Measurements from ENCODE around the gene CSTB.

Gene CSTB

GRCh38 chr21:43789276-43790009, 13.3 kb upstream of the CSTB start, which contains the start of gene RRP1:
TSS of gene RRP1 (plus strand) at chr21:43789577. CDS start at chr21:43789630, 53 bp downstream.
- Histone ChIP-seq H3K27me3 (ENCODE audit: control insufficient read depth in 2 of 2, insufficient read depth in 2 of 2, low read length in 2 of 2) (no peaks in the 10 kb centered on the region), H3K4me1 (ENCODE audit: control insufficient read depth in 2 of 2, insufficient read depth in 2 of 2, low read length in 2 of 2) (peaks cover 14 to 15% of the 10 kb centered on the region in 2 donors), H3K36me3 (ENCODE audit: control insufficient read depth in 2 of 2, insufficient read depth in 2 of 2, low read length in 2 of 2) (peaks cover 16 to 20% of the 10 kb centered on the region in 2 donors), H3K27ac (ENCODE audit: low read depth in 2 of 2, low read length in 2 of 2) (peak within 1 kb of the TSS; percentile 87 to 90), H3K9me3 (ENCODE audit: control insufficient read depth in 2 of 2, low read length in 2 of 2) (no peaks in the 10 kb centered on the region), H3K9ac (ENCODE audit: low read depth in 1 of 2, low read length in 2 of 2) (peak within 1 kb of the TSS; percentile 79 to 84), H3K4me3 (ENCODE audit: low read length in 2 of 2) (peak within 1 kb of the TSS; percentile 89)

GRCh38 chr21:43786807-43787440, 10.8 kb upstream of the CSTB start:
- peaks cover 14 to 15% of the 10 kb centered on the region in 2 donors for H3K4me1 ChIP-seq (ENCODE audit: control insufficient read depth in 2 of 2, insufficient read depth in 2 of 2, low read length in 2 of 2)
- no peak overlapping the region for H3K4me3 ChIP-seq (ENCODE audit: low read length in 2 of 2)
- no peak overlapping the region for H3K27ac ChIP-seq (ENCODE audit: low read depth in 2 of 2, low read length in 2 of 2)
- no peaks in the 10 kb centered on the region for H3K36me3 ChIP-seq (ENCODE audit: control insufficient read depth in 2 of 2, insufficient read depth in 2 of 2, low read length in 2 of 2)
- H3K9me3 ChIP-seq (ENCODE audit: control insufficient read depth in 2 of 2, low read length in 2 of 2), result no peaks in the 10 kb centered on the region
- H3K27me3 ChIP-seq (ENCODE audit: control insufficient read depth in 2 of 2, insufficient read depth in 2 of 2, low read length in 2 of 2), result no peaks in the 10 kb centered on the region
- no peak overlapping the region for H3K9ac ChIP-seq (ENCODE audit: low read depth in 1 of 2, low read length in 2 of 2)

- no peaks in the 10 kb centered on the region for H3K27me3 ChIP-seq (ENCODE audit: control insufficient read depth in 2 of 2, insufficient read depth in 2 of 2, low read length in 2 of 2)
- no peak overlapping the region for H3K9ac ChIP-seq (ENCODE audit: low read depth in 1 of 2, low read length in 2 of 2)
- H3K36me3 ChIP-seq (ENCODE audit: control insufficient read depth in 2 of 2, insufficient read depth in 2 of 2, low read length in 2 of 2), result no peaks in the 10 kb centered on the region
- no peaks in the 10 kb centered on the region for H3K9me3 ChIP-seq (ENCODE audit: control insufficient read depth in 2 of 2, low read length in 2 of 2)
- peaks cover 14 to 15% of the 10 kb centered on the region in 2 donors for H3K4me1 ChIP-seq (ENCODE audit: control insufficient read depth in 2 of 2, insufficient read depth in 2 of 2, low read length in 2 of 2)
- H3K27ac ChIP-seq (ENCODE audit: low read depth in 2 of 2, low read length in 2 of 2), result no peak overlapping the region
- H3K4me3 ChIP-seq (ENCODE audit: low read length in 2 of 2), result no peak overlapping the region
Observed at GRCh38 chr21:43786300-43786806, 10.2 kb upstream of the CSTB start.

- Histone ChIP-seq H3K4me3 (ENCODE audit: low read length in 2 of 2) (no peak overlapping the region), H3K27ac (ENCODE audit: low read depth in 2 of 2, low read length in 2 of 2) (no peak overlapping the region), H3K4me1 (ENCODE audit: control insufficient read depth in 2 of 2, insufficient read depth in 2 of 2, low read length in 2 of 2) (peaks cover 4 to 8% of the 10 kb centered on the region in 2 donors), H3K9me3 (ENCODE audit: control insufficient read depth in 2 of 2, low read length in 2 of 2) (no peaks in the 10 kb centered on the region), H3K9ac (ENCODE audit: low read depth in 1 of 2, low read length in 2 of 2) (no peak overlapping the region), H3K27me3 (ENCODE audit: control insufficient read depth in 2 of 2, insufficient read depth in 2 of 2, low read length in 2 of 2) (no peaks in the 10 kb centered on the region), H3K36me3 (ENCODE audit: control insufficient read depth in 2 of 2, insufficient read depth in 2 of 2, low read length in 2 of 2) (no peaks in the 10 kb centered on the region)
Observed at GRCh38 chr21:43785134-43785533, 9.0 kb upstream of the CSTB start.

- H3K36me3 ChIP-seq (ENCODE audit: control insufficient read depth in 2 of 2, insufficient read depth in 2 of 2, low read length in 2 of 2), result no peaks in the 10 kb centered on the region
- no peak overlapping the region for H3K4me3 ChIP-seq (ENCODE audit: low read length in 2 of 2)
- no peaks in the 10 kb centered on the region for H3K9me3 ChIP-seq (ENCODE audit: control insufficient read depth in 2 of 2, low read length in 2 of 2)
- H3K27me3 ChIP-seq (ENCODE audit: control insufficient read depth in 2 of 2, insufficient read depth in 2 of 2, low read length in 2 of 2), result no peaks in the 10 kb centered on the region
- H3K27ac ChIP-seq (ENCODE audit: low read depth in 2 of 2, low read length in 2 of 2), result no peak overlapping the region
- H3K4me1 ChIP-seq (ENCODE audit: control insufficient read depth in 2 of 2, insufficient read depth in 2 of 2, low read length in 2 of 2), result peaks cover 3 to 4% of the 10 kb centered on the region in 2 donors
- H3K9ac ChIP-seq (ENCODE audit: low read depth in 1 of 2, low read length in 2 of 2), result no peak overlapping the region
Observed at GRCh38 chr21:43783098-43783700, 7.1 kb upstream of the CSTB start.

GRCh38 chr21:43782431-43783097, 6.5 kb upstream of the CSTB start:
- H3K4me3 ChIP-seq (ENCODE audit: low read length in 2 of 2), result no peak overlapping the region
- no peaks in the 10 kb centered on the region for H3K9me3 ChIP-seq (ENCODE audit: control insufficient read depth in 2 of 2, low read length in 2 of 2)
- no peak overlapping the region for H3K27ac ChIP-seq (ENCODE audit: low read depth in 2 of 2, low read length in 2 of 2)
- no peaks in the 10 kb centered on the region for H3K36me3 ChIP-seq (ENCODE audit: control insufficient read depth in 2 of 2, insufficient read depth in 2 of 2, low read length in 2 of 2)
- peaks cover 3 to 4% of the 10 kb centered on the region in 2 donors for H3K4me1 ChIP-seq (ENCODE audit: control insufficient read depth in 2 of 2, insufficient read depth in 2 of 2, low read length in 2 of 2)
- H3K27me3 ChIP-seq (ENCODE audit: control insufficient read depth in 2 of 2, insufficient read depth in 2 of 2, low read length in 2 of 2), result no peaks in the 10 kb centered on the region
- no peak overlapping the region for H3K9ac ChIP-seq (ENCODE audit: low read depth in 1 of 2, low read length in 2 of 2)

GRCh38 chr21:43781846-43782245, 5.7 kb upstream of the CSTB start:
- H3K4me1 ChIP-seq (ENCODE audit: control insufficient read depth in 2 of 2, insufficient read depth in 2 of 2, low read length in 2 of 2), result peaks cover 3 to 4% of the 10 kb centered on the region in 2 donors
- H3K4me3 ChIP-seq (ENCODE audit: low read length in 2 of 2), result no peak overlapping the region
- no peaks in the 10 kb centered on the region for H3K36me3 ChIP-seq (ENCODE audit: control insufficient read depth in 2 of 2, insufficient read depth in 2 of 2, low read length in 2 of 2)
- H3K27ac ChIP-seq (ENCODE audit: low read depth in 2 of 2, low read length in 2 of 2), result no peak overlapping the region
- H3K9me3 ChIP-seq (ENCODE audit: control insufficient read depth in 2 of 2, low read length in 2 of 2), result no peaks in the 10 kb centered on the region
- H3K27me3 ChIP-seq (ENCODE audit: control insufficient read depth in 2 of 2, insufficient read depth in 2 of 2, low read length in 2 of 2), result no peaks in the 10 kb centered on the region
- no peak overlapping the region for H3K9ac ChIP-seq (ENCODE audit: low read depth in 1 of 2, low read length in 2 of 2)

GRCh38 chr21:43779660-43780059, 3.6 kb upstream of the CSTB start:
- H3K27ac ChIP-seq (ENCODE audit: low read depth in 2 of 2, low read length in 2 of 2), result no peak overlapping the region
- no peak overlapping the region for H3K9ac ChIP-seq (ENCODE audit: low read depth in 1 of 2, low read length in 2 of 2)
- no peaks in the 10 kb centered on the region for H3K27me3 ChIP-seq (ENCODE audit: control insufficient read depth in 2 of 2, insufficient read depth in 2 of 2, low read length in 2 of 2)

GRCh38 chr21:43778469-43779335, 2.6 kb upstream of the CSTB start:
- peaks cover 8 to 10% of the 10 kb centered on the region in 2 donors for H3K4me1 ChIP-seq (ENCODE audit: control insufficient read depth in 2 of 2, insufficient read depth in 2 of 2, low read length in 2 of 2)
- no peaks in the 10 kb centered on the region for H3K27me3 ChIP-seq (ENCODE audit: control insufficient read depth in 2 of 2, insufficient read depth in 2 of 2, low read length in 2 of 2)
- no peak overlapping the region for H3K9ac ChIP-seq (ENCODE audit: low read depth in 1 of 2, low read length in 2 of 2)
- no peak overlapping the region for H3K4me3 ChIP-seq (ENCODE audit: low read length in 2 of 2)
- H3K36me3 ChIP-seq (ENCODE audit: control insufficient read depth in 2 of 2, insufficient read depth in 2 of 2, low read length in 2 of 2), result peaks cover 7 to 8% of the 10 kb centered on the region in 2 donors
- no peaks in the 10 kb centered on the region for H3K9me3 ChIP-seq (ENCODE audit: control insufficient read depth in 2 of 2, low read length in 2 of 2)
- peak overlapping the region in 1 of 2 donors; percentile 48 for H3K27ac ChIP-seq (ENCODE audit: low read depth in 2 of 2, low read length in 2 of 2)

More at GRCh38 chr21:43779660-43780059, 3.6 kb upstream of the CSTB start:
- H3K36me3 ChIP-seq (ENCODE audit: control insufficient read depth in 2 of 2, insufficient read depth in 2 of 2, low read length in 2 of 2), result no peaks in the 10 kb centered on the region
- H3K4me3 ChIP-seq (ENCODE audit: low read length in 2 of 2), result no peak overlapping the region
- H3K9me3 ChIP-seq (ENCODE audit: control insufficient read depth in 2 of 2, low read length in 2 of 2), result no peaks in the 10 kb centered on the region
- H3K4me1 ChIP-seq (ENCODE audit: control insufficient read depth in 2 of 2, insufficient read depth in 2 of 2, low read length in 2 of 2), result peaks cover 8 to 10% of the 10 kb centered on the region in 2 donors
